T-helper 2 cell (primary cell): ENCODE results near the gene SIRT5.

ENCODE experiments used
- DNase-seq, 5 experiments: peaks; one replicate each; pipeline versions ENCODE4 v3.0.0 to v3.0.0-alpha.2; 2012 to 2022

Gene SIRT5

GRCh38 chr6:13590574-13591153, 16.3 kb downstream of the SIRT5 start:
- DNase-seq, result no peak

GRCh38 chr6:13591205-13591921, 17.0 kb downstream of the SIRT5 start:
- no peak for DNase-seq

GRCh38 chr6:13593103-13593502, 18.7 kb downstream of the SIRT5 start:
- peak in 1 of 5 experiments; percentile 92 for DNase-seq

GRCh38 chr6:13593720-13594119, 19.3 kb downstream of the SIRT5 start:
- DNase-seq, result no peak

GRCh38 chr6:13597073-13597472, 22.7 kb downstream of the SIRT5 start:
- DNase-seq, result no peak

- DNase-seq, result no peak
These were observed 25.6 kb downstream of the SIRT5 start for GRCh38 chr6:13600036-13600435.

- DNase-seq, result no peak
These were observed 29.7 kb downstream of the SIRT5 start for GRCh38 chr6:13604135-13604534.

GRCh38 chr6:13604546-13605416, 30.4 kb downstream of the SIRT5 start:
- no peak for DNase-seq

- DNase-seq, result no peak
These were observed 31.2 kb downstream of the SIRT5 start for GRCh38 chr6:13605634-13606033.

GRCh38 chr6:13611715-13612114, 37.3 kb downstream of the SIRT5 start:
- peak in 1 of 5 experiments; percentile 20 for DNase-seq

GRCh38 chr6:13613029-13613594, 38.7 kb downstream of the SIRT5 start:
- no peak for DNase-seq

- DNase-seq, result peak in 2 of 5 experiments; percentile 12 to 22
These were observed 39.9 kb downstream of the SIRT5 start for GRCh38 chr6:13614126-13614925.

- peak; percentile 97 to 98 (median 98) for DNase-seq
These were observed 40.8 kb downstream of the SIRT5 start, which contains the start of gene NOL7 for GRCh38 chr6:13614926-13615791. NOL7 (plus strand) TSS chr6:13615335; CDS start chr6:13615359, 24 bp downstream.

- peak; percentile 21 to 48 (median 31) for DNase-seq
These were observed 41.4 kb downstream of the SIRT5 start for GRCh38 chr6:13615792-13616120.

GRCh38 chr6:13617066-13617465, 42.7 kb downstream of the SIRT5 start:
- no peak for DNase-seq

- DNase-seq, result peak in 2 of 5 experiments; percentile 7 to 65
These were observed 50.5 kb downstream of the SIRT5 start for GRCh38 chr6:13624871-13625288.

GRCh38 chr6:13629459-13630116, 55.2 kb downstream of the SIRT5 start:
- DNase-seq, result no peak

GRCh38 chr6:13630499-13630898, 56.1 kb downstream of the SIRT5 start:
- DNase-seq, result no peak

- no peak for DNase-seq
These were observed 58.9 kb downstream of the SIRT5 start for GRCh38 chr6:13633343-13633742.

GRCh38 chr6:13635948-13636658, 61.7 kb downstream of the SIRT5 start:
- no peak for DNase-seq
